HG02970 (cell line): ENCODE results near the gene TMC4.
A peak's percentile ranks its signal among the peaks of the same experiment; 100 is the strongest.
"Not testable (repeated sequence)": the region's sequence is repeated elsewhere in the genome, so short reads cannot be mapped to it uniquely, and the experiment has no call there.

Source experiments
- ATAC-seq: cut with Tn5 transposase; IDR thresholded peaks from one replicate; pipeline ENCODE4 v1.9.1; 2021; ENCODE audit warnings: mild to moderate bottlenecking, moderate library complexity, moderate number of reproducible peaks; ENCODE audit not compliant: unreplicated experiment, low FRiP score

The TMC4 gene

GRCh38 chr19:54180691-54181091, 7.7 kb upstream of the TMC4 start:
- ATAC-seq: no peak

GRCh38 chr19:54179921-54180461, 7.0 kb upstream of the TMC4 start:
- no peak for ATAC-seq

GRCh38 chr19:54179262-54179852, 6.4 kb upstream of the TMC4 start:
- no peak for ATAC-seq

GRCh38 chr19:54178581-54179261, 5.8 kb upstream of the TMC4 start:
- ATAC-seq: no peak

- no peak for ATAC-seq
These were observed 1.2 kb upstream of the TMC4 start for GRCh38 chr19:54173951-54174834.

GRCh38 chr19:54173359-54173699, 369 bp upstream of the TMC4 start:
- no peak for ATAC-seq

GRCh38 chr19:54171736-54172431, 1.1 kb downstream of the TMC4 start:
- not testable (repeated sequence) for ATAC-seq

- no peak for ATAC-seq
These were observed 3.7 kb downstream of the TMC4 start for GRCh38 chr19:54169149-54169740.

GRCh38 chr19:54168174-54168917, 4.6 kb downstream of the TMC4 start:
- peak; percentile 68 for ATAC-seq

GRCh38 chr19:54165222-54165621, 7.7 kb downstream of the TMC4 start:
- no peak for ATAC-seq

GRCh38 chr19:54164369-54165068, 8.4 kb downstream of the TMC4 start:
- no peak for ATAC-seq

GRCh38 chr19:54162884-54163283, 10.1 kb downstream of the TMC4 start:
- ATAC-seq: no peak

- ATAC-seq: no peak
These were observed 10.6 kb downstream of the TMC4 start for GRCh38 chr19:54162241-54162805.

- no peak for ATAC-seq
These were observed 12.1 kb downstream of the TMC4 start for GRCh38 chr19:54160854-54161253.

- ATAC-seq: peak; percentile 1
These were observed 12.7 kb downstream of the TMC4 start for GRCh38 chr19:54160182-54160811.

- ATAC-seq: peak; percentile 86
These were observed 13.4 kb downstream of the TMC4 start, which contains the start of gene LENG1 for GRCh38 chr19:54159352-54160181. Gene LENG1 (minus strand): TSS chr19:54159721. CDS start chr19:54159695, 26 bp downstream.

GRCh38 chr19:54158812-54159351, 14.1 kb downstream of the TMC4 start:
- ATAC-seq: no peak
